DOHH2 (cell line): ENCODE measurements around the gene ZNF48.

Source experiments
- CTCF ChIP-seq: fragments of 200-600 bp; sonication (generic); IDR thresholded peaks from one replicate; pipeline ENCODE4 v1.5.1; 2014; ENCODE audit warnings: antibody characterized with exemption, mild to moderate bottlenecking, low read depth, low read length; ENCODE audit not compliant: poor library complexity, severe bottlenecking
- EZH2phosphoT487 ChIP-seq: fragments of 200-600 bp; sonication (generic); IDR thresholded peaks from 2 replicates; pipeline ENCODE4 v1.6.1; 2017; ENCODE audit warnings: borderline replicate concordance, mild to moderate bottlenecking, antibody characterized with exemption, low read length, moderate library complexity, mixed read lengths

- no peak for TF ChIP-seq CTCF
- no peak for TF ChIP-seq EZH2phosphoT487
Observed at GRCh38 chr16:30359871-30360170, 35.4 kb upstream of the ZNF48 start.
